DOHH2 (cell line): ENCODE measurements around the gene KCNK1.

Source experiments
- H3F3A ChIP-seq: fragments of 200-600 bp; sonication (generic), shearing (Covaris generic); 2 replicates; pipeline ENCODE4 v1.6.0; 2016; ENCODE audit warnings: antibody characterized with exemption, mild to moderate bottlenecking; ENCODE audit not compliant: control insufficient read depth, insufficient read depth
- H3K27ac ChIP-seq: fragments of 200-600 bp; sonication (generic); 2 replicates; pipeline ENCODE4 v1.5.1; 2014; ENCODE audit warnings: low read depth, mild to moderate bottlenecking, low read length, moderate library complexity
- H3K27me3 ChIP-seq: fragments of 200-600 bp; sonication (generic); 2 replicates; pipeline ENCODE4 v1.6.1; 2014; ENCODE audit warnings: mild to moderate bottlenecking, low read length, mixed read lengths; ENCODE audit not compliant: control insufficient read depth
- H3K36me3 ChIP-seq: fragments of 200-600 bp; sonication (generic); 2 replicates; pipeline ENCODE4 v1.6.1; 2014; ENCODE audit warnings: mild to moderate bottlenecking, low read length, moderate library complexity, mixed read lengths; ENCODE audit not compliant: control insufficient read depth
- H3K4me1 ChIP-seq: fragments of 200-600 bp; sonication (generic); 2 replicates; pipeline ENCODE4 v1.6.1; 2014; ENCODE audit warnings: mild to moderate bottlenecking, low read length, mixed read lengths; ENCODE audit not compliant: control insufficient read depth
- H3K4me2 ChIP-seq: fragments of 200-600 bp; sonication (generic); 2 replicates; pipeline ENCODE4 v1.6.0; 2014; ENCODE audit warnings: mild to moderate bottlenecking, low read length, moderate library complexity
- H3K4me3 ChIP-seq: fragments of 200-600 bp; sonication (generic); 2 replicates; pipeline ENCODE4 v1.5.1; 2014; ENCODE audit warnings: mild to moderate bottlenecking, low read length, mixed read lengths
- H3K79me2 ChIP-seq: fragments of 200-600 bp; sonication (generic); 2 replicates; pipeline ENCODE4 v1.6.1; 2014; ENCODE audit warnings: mild to moderate bottlenecking, low read length, mixed read lengths; ENCODE audit not compliant: control insufficient read depth
- H3K9me2 ChIP-seq: fragments of 200-600 bp; sonication (generic); replicated peaks from 2 replicates; pipeline ENCODE4 v1.6.1; 2014; ENCODE audit warnings: mild to moderate bottlenecking, low read length, mixed read lengths; ENCODE audit not compliant: control insufficient read depth
- H3K9me3 ChIP-seq: fragments of 200-600 bp; sonication (generic); 2 replicates; pipeline ENCODE4 v1.6.1; 2014; ENCODE audit warnings: antibody characterized with exemption, low read length, mixed read lengths; ENCODE audit not compliant: control insufficient read depth, insufficient read depth
- H4K20me1 ChIP-seq: fragments of 200-600 bp; sonication (generic); 2 replicates; pipeline ENCODE4 v1.6.0; 2014; ENCODE audit warnings: low read depth, mild to moderate bottlenecking, antibody characterized with exemption, low read length, moderate library complexity; ENCODE audit not compliant: control insufficient read depth, insufficient read depth
- EZH2phosphoT487 ChIP-seq: fragments of 200-600 bp; sonication (generic); IDR thresholded peaks from 2 replicates; pipeline ENCODE4 v1.6.1; 2017; ENCODE audit warnings: borderline replicate concordance, mild to moderate bottlenecking, antibody characterized with exemption, low read length, moderate library complexity, mixed read lengths
- TF ChIP-seq, protein P1 (sequence below): fragments of 200-600 bp; sonication (generic); IDR thresholded peaks from one replicate; pipeline ENCODE4 v1.5.1; 2014; ENCODE audit warnings: antibody characterized with exemption, mild to moderate bottlenecking, low read depth, low read length; ENCODE audit not compliant: poor library complexity, severe bottlenecking

The KCNK1 gene

DNA sequence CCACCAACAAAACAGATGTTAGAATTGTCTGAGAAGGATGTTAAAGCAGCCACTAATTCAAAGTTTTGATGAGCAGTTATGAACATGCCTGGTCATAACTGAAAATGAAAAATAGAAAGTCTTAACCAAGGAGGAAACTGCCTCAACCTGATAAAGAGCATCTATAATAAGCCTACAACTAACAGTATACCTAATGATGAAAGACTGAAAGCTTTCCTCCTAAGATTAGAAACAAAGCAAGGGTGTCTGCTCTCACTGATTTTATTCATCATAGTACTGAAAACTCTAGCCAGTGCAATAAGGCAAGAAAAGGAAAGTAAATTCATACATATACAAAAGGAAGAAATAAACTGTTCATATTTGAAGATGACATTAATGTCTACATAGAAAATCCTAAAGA, 82.0 kb downstream of the KCNK1 start:
- H3K27ac ChIP-seq = no peak overlapping the region
- no peaks in the 10 kb centered on the region for H3K4me1 ChIP-seq
- no peaks in the 10 kb centered on the region for H3K36me3 ChIP-seq
- H3K4me2 ChIP-seq = no peak overlapping the region
- TF ChIP-seq, protein P1, sequence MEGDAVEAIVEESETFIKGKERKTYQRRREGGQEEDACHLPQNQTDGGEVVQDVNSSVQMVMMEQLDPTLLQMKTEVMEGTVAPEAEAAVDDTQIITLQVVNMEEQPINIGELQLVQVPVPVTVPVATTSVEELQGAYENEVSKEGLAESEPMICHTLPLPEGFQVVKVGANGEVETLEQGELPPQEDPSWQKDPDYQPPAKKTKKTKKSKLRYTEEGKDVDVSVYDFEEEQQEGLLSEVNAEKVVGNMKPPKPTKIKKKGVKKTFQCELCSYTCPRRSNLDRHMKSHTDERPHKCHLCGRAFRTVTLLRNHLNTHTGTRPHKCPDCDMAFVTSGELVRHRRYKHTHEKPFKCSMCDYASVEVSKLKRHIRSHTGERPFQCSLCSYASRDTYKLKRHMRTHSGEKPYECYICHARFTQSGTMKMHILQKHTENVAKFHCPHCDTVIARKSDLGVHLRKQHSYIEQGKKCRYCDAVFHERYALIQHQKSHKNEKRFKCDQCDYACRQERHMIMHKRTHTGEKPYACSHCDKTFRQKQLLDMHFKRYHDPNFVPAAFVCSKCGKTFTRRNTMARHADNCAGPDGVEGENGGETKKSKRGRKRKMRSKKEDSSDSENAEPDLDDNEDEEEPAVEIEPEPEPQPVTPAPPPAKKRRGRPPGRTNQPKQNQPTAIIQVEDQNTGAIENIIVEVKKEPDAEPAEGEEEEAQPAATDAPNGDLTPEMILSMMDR = no peak
- TF ChIP-seq EZH2phosphoT487 = no peak
- no peaks in the 10 kb centered on the region for H3K9me3 ChIP-seq
- H4K20me1 ChIP-seq = no peaks in the 10 kb centered on the region
- no peaks in the 10 kb centered on the region for H3F3A ChIP-seq
- H3K9me2 ChIP-seq = no peaks in the 10 kb centered on the region
- no peak overlapping the region for H3K4me3 ChIP-seq
- H3K27me3 ChIP-seq = no peaks in the 10 kb centered on the region
- no peaks in the 10 kb centered on the region for H3K79me2 ChIP-seq

DNA sequence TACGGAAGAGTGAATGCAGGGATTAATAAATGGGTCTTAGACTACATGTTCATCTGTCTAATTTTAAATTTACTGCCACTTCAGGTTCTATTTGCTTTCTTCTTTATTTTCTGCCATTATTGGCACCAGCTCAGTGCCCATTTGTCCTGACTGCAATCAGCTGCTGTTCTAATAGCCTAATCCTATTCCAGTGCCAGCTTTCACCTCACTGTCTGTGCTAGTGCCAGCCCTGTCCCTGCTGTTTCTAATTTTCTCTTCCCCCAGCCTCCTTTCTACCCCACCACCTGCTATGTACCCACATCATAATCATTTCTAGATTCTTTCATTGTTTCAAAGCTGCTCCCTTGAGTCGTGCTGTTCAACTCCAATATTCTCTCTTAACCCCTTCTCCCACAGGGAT, 86.4 kb downstream of the KCNK1 start:
- Histone ChIP-seq H3K27ac (no peak overlapping the region), H3K4me2 (no peak overlapping the region), H3K4me1 (no peaks in the 10 kb centered on the region), H3K27me3 (no peaks in the 10 kb centered on the region), H3K9me2 (no peaks in the 10 kb centered on the region; the same call in 1 of the 2 replicates), H3K79me2 (no peaks in the 10 kb centered on the region), H3F3A (no peaks in the 10 kb centered on the region), H3K36me3 (no peaks in the 10 kb centered on the region), H4K20me1 (no peaks in the 10 kb centered on the region), H3K9me3 (no peaks in the 10 kb centered on the region), H3K4me3 (no peak overlapping the region)
- TF ChIP-seq, protein P1 = no peak
- no peak for TF ChIP-seq EZH2phosphoT487

DNA sequence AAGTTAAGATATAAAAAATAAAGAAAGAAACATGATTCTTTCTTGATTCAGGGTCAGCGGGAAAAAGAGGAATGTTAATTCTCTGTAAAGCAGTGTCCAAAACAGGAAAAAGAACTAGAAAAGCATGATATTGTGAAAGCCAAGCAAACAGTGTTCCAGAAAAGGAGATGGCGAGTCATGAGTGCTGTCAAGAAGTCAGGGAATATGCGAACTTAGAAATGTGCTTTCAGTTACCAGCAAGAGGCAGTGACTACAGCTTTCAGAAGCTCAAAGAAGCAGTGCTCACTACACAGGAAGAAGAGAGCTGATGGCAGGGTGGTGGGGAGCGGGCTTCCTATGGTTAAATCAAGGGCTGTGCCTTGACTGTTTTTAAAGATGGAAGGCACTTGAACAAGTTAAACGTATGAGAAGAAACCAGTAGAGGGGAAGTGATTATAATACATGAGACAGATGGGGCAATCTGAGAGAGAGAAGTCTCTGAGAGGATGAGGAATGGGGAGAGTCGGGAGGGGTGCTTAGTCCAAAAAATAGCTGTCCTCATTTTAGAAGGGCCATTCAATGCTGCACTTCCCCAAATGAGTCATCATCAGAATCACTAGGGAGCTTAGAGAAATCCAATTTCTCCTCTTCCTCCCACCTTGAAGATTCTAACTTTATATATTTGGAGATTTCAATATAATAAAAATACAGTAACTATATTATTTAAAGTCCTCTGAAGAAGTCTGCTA, 90.4 kb downstream of the KCNK1 start:
- Histone ChIP-seq H3K79me2 (no peaks in the 10 kb centered on the region), H3K36me3 (no peaks in the 10 kb centered on the region), H3K27me3 (no peaks in the 10 kb centered on the region), H3K9me3 (no peaks in the 10 kb centered on the region), H3F3A (no peaks in the 10 kb centered on the region), H3K4me1 (no peaks in the 10 kb centered on the region), H3K9me2 (no peaks in the 10 kb centered on the region; the same call in 1 of the 2 replicates), H3K4me2 (no peak overlapping the region), H3K27ac (no peak overlapping the region), H3K4me3 (no peak overlapping the region), H4K20me1 (no peaks in the 10 kb centered on the region)
- TF ChIP-seq EZH2phosphoT487 = no peak
- TF ChIP-seq, protein P1 = no peak
